ENCODE measurements around the gene APBB3.
"Not testable (repeated sequence)": the region's sequence is repeated elsewhere in the genome, so short reads cannot be mapped to it uniquely, and the experiment has no call there.

Gene APBB3, protein sequence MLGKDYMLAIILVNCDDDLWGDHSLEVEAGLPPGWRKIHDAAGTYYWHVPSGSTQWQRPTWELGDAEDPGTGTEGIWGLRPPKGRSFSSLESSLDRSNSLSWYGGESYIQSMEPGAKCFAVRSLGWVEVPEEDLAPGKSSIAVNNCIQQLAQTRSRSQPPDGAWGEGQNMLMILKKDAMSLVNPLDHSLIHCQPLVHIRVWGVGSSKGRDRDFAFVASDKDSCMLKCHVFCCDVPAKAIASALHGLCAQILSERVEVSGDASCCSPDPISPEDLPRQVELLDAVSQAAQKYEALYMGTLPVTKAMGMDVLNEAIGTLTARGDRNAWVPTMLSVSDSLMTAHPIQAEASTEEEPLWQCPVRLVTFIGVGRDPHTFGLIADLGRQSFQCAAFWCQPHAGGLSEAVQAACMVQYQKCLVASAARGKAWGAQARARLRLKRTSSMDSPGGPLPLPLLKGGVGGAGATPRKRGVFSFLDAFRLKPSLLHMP

DNA sequence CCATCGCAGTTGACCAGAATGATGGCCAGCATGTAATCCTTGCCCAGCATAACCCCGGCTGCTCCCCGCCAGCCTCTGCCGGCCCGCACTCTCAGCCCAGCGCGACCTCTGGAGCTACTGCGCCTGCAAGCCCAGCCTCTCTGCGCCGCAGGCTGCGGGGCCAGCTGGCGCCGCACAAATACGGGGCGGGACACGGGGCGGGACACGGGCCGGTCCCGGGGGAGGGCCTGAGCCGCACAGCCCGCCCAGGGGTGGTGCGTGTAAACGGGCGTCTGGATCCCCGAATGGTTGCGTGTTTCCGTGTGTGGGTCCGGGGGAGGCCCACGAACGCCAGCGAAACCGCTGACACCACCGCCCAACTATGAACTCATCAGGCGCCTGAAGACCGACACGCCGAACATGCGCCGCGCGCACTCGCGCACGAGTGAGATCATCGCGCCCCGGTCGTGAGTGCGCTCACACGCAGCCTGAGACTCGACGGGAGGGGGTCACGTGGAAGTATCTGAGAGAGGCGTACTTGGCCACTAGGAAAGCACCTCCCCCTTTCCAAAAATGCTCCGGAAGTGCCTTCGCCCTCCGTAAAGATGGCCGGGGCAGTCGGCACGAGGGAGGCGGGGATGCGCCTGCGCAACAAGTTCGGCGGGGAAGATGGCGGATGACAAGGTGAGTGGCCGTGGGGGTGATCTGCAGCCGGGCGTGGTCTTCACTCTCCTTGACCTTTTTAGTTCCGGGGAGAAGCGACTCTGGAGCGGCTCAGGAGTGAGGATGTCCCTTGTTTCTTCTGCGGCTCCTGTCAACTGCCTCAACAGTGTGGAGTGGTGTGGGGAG lies at the start of gene APBB3, which contains the start of gene SLC35A4:
Gene APBB3, minus strand, starts transcription at position 403 of the 828 bp plus-strand sequence. Its CDS starts 353 bp downstream, at position 50.
Gene SLC35A4, plus strand, starts transcription at position 633 of the 828 bp plus-strand sequence. CDS start 2,342 bp downstream, outside the sequence.
- Histone ChIP-seq H3K36me3 (ENCODE audit: control insufficient read depth in 2 of 2, insufficient read depth in 2 of 2, low read length in 2 of 2) (peaks cover 22 to 36% of the 10 kb centered on the region in 2 donors), H3K4me1 (ENCODE audit: control insufficient read depth in 2 of 2, insufficient read depth in 2 of 2, low read length in 2 of 2) (peaks cover 23 to 32% of the 10 kb centered on the region in 2 donors), H3K4me3 (ENCODE audit: low read length in 2 of 2) (peak within 1 kb of the TSS; percentile 75 to 99)

DNA sequence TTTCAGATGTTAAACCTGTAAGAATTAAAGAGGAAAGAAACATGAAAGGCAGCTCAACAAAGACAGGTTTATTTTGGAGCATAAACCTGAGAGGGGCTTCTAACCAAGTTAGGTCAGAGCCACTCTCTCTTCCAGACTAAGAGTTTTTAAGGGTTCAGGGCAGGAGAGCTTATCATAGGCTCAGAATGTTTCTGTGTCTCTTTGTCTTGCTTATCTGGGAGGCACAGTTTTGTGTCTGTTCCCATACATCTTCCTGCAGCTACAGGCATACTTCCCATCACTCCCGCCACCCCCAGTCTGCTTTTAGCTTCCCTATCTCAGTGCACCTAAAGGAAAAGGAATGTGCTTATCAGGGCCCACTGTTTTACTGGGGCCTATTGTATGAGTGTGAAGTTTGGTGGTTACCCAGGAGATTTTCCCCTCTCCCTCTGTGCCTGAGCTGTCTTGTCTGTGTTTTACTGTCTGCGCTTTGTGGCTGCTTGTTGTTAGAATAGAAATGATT lies 46.7 kb upstream of the APBB3 start:
- H3K4me1 ChIP-seq (ENCODE audit: control insufficient read depth in 2 of 2, insufficient read depth in 2 of 2, low read length in 2 of 2), result peaks cover 11 to 27% of the 10 kb centered on the region in 2 donors
- H3K36me3 ChIP-seq (ENCODE audit: control insufficient read depth in 2 of 2, insufficient read depth in 2 of 2, low read length in 2 of 2), result no peaks in the 10 kb centered on the region
- no peak overlapping the region for H3K4me3 ChIP-seq (ENCODE audit: low read length in 2 of 2)
- H3K9me3 ChIP-seq (ENCODE audit: control insufficient read depth in 2 of 2, low read length in 2 of 2), result no peaks in the 10 kb centered on the region
- peak overlapping the region; percentile 46 to 49 for H3K27ac ChIP-seq (ENCODE audit: low read depth in 2 of 2, low read length in 2 of 2)
- no peaks in the 10 kb centered on the region for H3K27me3 ChIP-seq (ENCODE audit: control insufficient read depth in 2 of 2, insufficient read depth in 2 of 2, low read length in 2 of 2)
- H3K9ac ChIP-seq (ENCODE audit: low read depth in 1 of 2, low read length in 2 of 2), result no peak overlapping the region

More for the DNA sequence above, at the start of gene APBB3, which contains the start of gene SLC35A4:
- Histone ChIP-seq H3K9ac (ENCODE audit: low read depth in 1 of 2, low read length in 2 of 2) (peak within 1 kb of the TSS; percentile 79 to 91), H3K9me3 (ENCODE audit: control insufficient read depth in 2 of 2, low read length in 2 of 2) (no peaks in the 10 kb centered on the region), H3K27ac (ENCODE audit: low read depth in 2 of 2, low read length in 2 of 2) (peak within 1 kb of the TSS; percentile 93 to 96), H3K27me3 (ENCODE audit: control insufficient read depth in 2 of 2, insufficient read depth in 2 of 2, low read length in 2 of 2) (no peaks in the 10 kb centered on the region)

DNA sequence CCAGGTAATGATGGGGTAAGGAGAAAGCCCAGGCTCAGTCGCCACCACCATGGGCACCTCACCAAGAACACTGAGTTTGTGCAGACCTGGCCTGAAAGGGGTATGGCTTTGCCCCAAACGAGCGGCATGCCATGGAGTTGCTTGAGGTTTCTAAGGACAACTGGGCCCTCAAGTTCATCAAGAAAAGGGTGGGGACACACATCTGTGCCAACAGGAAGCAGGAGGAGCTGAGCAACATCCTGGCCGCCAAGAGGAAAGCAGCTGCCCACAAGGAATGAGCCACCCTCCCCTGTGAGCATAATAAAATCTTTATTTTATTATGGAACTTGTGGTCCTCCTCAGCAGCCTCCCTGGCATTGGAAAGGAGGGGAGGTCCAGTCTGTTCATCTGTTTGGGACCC lies 44.7 kb upstream of the APBB3 start:
- peaks cover 11 to 27% of the 10 kb centered on the region in 2 donors for H3K4me1 ChIP-seq (ENCODE audit: control insufficient read depth in 2 of 2, insufficient read depth in 2 of 2, low read length in 2 of 2)

DNA sequence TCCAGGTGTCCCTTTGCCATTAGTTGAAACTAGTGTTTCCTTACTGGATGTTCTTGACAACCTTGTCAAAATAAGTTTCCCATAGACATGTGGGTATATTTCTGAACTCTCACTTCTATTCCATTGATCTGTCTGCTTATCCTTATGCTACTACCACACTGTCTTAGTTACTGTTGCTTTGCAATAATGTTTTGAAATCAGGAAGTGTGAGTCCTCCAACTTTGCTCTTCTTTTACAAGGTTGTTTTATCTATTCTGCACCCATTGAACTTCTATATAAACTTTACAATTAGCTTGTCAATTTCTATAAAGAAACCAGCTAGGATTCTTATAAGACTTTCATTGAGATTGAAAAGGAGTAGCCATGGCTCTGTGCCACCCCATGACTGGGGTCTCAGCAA lies 44.3 kb upstream of the APBB3 start:
- no peaks in the 10 kb centered on the region for H3K9me3 ChIP-seq (ENCODE audit: control insufficient read depth in 2 of 2, low read length in 2 of 2)
- H3K27me3 ChIP-seq (ENCODE audit: control insufficient read depth in 2 of 2, insufficient read depth in 2 of 2, low read length in 2 of 2), result no peaks in the 10 kb centered on the region
- no peaks in the 10 kb centered on the region for H3K36me3 ChIP-seq (ENCODE audit: control insufficient read depth in 2 of 2, insufficient read depth in 2 of 2, low read length in 2 of 2)
- H3K27ac ChIP-seq (ENCODE audit: low read depth in 2 of 2, low read length in 2 of 2), result peak overlapping the region; percentile 86 to 89
- no peak overlapping the region for H3K4me3 ChIP-seq (ENCODE audit: low read length in 2 of 2)
- H3K4me1 ChIP-seq (ENCODE audit: control insufficient read depth in 2 of 2, insufficient read depth in 2 of 2, low read length in 2 of 2), result peaks cover 11 to 27% of the 10 kb centered on the region in 2 donors
- H3K9ac ChIP-seq (ENCODE audit: low read depth in 1 of 2, low read length in 2 of 2), result no peak overlapping the region

More for the DNA sequence above, 44.7 kb upstream of the APBB3 start:
- Histone ChIP-seq H3K9me3 (ENCODE audit: control insufficient read depth in 2 of 2, low read length in 2 of 2) (no peaks in the 10 kb centered on the region), H3K9ac (ENCODE audit: low read depth in 1 of 2, low read length in 2 of 2) (no peak overlapping the region), H3K27me3 (ENCODE audit: control insufficient read depth in 2 of 2, insufficient read depth in 2 of 2, low read length in 2 of 2) (no peaks in the 10 kb centered on the region), H3K27ac (ENCODE audit: low read depth in 2 of 2, low read length in 2 of 2) (peak overlapping the region; percentile 86 to 89), H3K4me3 (ENCODE audit: low read length in 2 of 2) (no peak overlapping the region), H3K36me3 (ENCODE audit: control insufficient read depth in 2 of 2, insufficient read depth in 2 of 2, low read length in 2 of 2) (no peaks in the 10 kb centered on the region)

DNA sequence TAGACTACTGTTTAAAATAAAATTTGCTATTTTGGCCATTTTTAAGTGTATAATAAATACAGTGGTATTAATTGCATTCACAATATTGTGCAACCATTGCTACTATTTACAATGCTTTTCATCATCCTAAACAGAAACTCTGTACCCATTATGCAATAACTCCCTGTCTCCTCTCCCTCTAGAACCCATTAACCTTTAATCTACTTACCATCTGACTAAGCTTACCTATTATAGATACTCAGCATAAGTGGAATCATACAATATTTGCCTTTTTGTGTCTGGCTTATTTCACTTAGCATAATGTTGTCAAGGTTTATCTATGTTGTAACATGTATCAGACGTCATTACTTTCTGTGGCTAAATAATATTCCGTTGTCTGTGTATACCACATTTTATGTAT lies 42.6 kb upstream of the APBB3 start:
- Histone ChIP-seq H3K27ac (ENCODE audit: low read depth in 2 of 2, low read length in 2 of 2) (no peak overlapping the region), H3K27me3 (ENCODE audit: control insufficient read depth in 2 of 2, insufficient read depth in 2 of 2, low read length in 2 of 2) (no peaks in the 10 kb centered on the region), H3K36me3 (ENCODE audit: control insufficient read depth in 2 of 2, insufficient read depth in 2 of 2, low read length in 2 of 2) (no peaks in the 10 kb centered on the region), H3K9ac (ENCODE audit: low read depth in 1 of 2, low read length in 2 of 2) (no peak overlapping the region), H3K9me3 (ENCODE audit: control insufficient read depth in 2 of 2, low read length in 2 of 2) (no peaks in the 10 kb centered on the region), H3K4me1 (ENCODE audit: control insufficient read depth in 2 of 2, insufficient read depth in 2 of 2, low read length in 2 of 2) (peaks cover 10 to 27% of the 10 kb centered on the region in 2 donors), H3K4me3 (ENCODE audit: low read length in 2 of 2) (no peak overlapping the region)

DNA sequence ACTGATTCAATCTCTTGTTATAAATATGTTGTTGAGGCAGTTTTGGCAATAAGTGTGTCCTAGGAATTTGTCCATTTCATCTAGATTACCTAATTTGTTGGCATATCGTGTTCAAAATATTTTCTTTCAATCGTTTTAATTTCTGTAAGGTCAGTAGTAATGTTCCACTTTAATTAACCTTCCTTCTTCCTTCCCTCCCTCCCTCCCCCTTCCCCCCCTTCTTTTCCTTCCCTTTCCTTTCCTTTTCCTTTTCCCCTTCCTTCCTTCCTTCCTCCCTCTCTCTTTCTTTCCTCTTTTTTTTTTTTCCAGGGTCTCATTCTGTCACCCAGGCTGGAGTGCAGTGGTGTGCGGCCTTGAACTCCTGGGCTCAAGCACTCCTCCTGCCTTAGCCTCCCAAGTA lies 41.5 kb upstream of the APBB3 start:
- H3K27ac ChIP-seq (ENCODE audit: low read depth in 2 of 2, low read length in 2 of 2), result no peak overlapping the region
- no peaks in the 10 kb centered on the region for H3K36me3 ChIP-seq (ENCODE audit: control insufficient read depth in 2 of 2, insufficient read depth in 2 of 2, low read length in 2 of 2)
- H3K4me3 ChIP-seq (ENCODE audit: low read length in 2 of 2), result no peak overlapping the region
- no peak overlapping the region for H3K9ac ChIP-seq (ENCODE audit: low read depth in 1 of 2, low read length in 2 of 2)
- H3K27me3 ChIP-seq (ENCODE audit: control insufficient read depth in 2 of 2, insufficient read depth in 2 of 2, low read length in 2 of 2), result no peaks in the 10 kb centered on the region
- no peaks in the 10 kb centered on the region for H3K9me3 ChIP-seq (ENCODE audit: control insufficient read depth in 2 of 2, low read length in 2 of 2)
- peaks cover 8 to 22% of the 10 kb centered on the region in 2 donors for H3K4me1 ChIP-seq (ENCODE audit: control insufficient read depth in 2 of 2, insufficient read depth in 2 of 2, low read length in 2 of 2)

DNA sequence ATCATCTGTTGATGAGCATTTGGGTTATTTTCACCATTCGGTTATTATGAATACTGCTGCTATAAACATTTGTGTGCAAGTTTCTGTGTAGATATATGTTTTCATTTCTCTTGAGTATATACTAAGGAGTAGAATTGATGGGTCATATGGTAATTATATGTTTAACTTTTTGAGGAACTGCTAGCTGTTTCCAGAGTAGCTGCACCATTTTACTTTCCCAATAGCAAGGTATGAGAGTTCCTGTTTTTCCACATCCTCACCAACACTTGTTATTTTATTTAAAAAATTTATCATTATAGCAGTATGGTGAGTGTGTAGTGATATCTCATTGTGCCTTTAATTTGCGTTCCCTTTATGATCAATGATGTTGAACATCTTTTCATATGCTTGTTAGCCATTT lies 39.3 kb upstream of the APBB3 start:
- no peaks in the 10 kb centered on the region for H3K27me3 ChIP-seq (ENCODE audit: control insufficient read depth in 2 of 2, insufficient read depth in 2 of 2, low read length in 2 of 2)
- H3K4me1 ChIP-seq (ENCODE audit: control insufficient read depth in 2 of 2, insufficient read depth in 2 of 2, low read length in 2 of 2), result peaks cover 0 to 9% of the 10 kb centered on the region in 2 donors
- no peaks in the 10 kb centered on the region for H3K36me3 ChIP-seq (ENCODE audit: control insufficient read depth in 2 of 2, insufficient read depth in 2 of 2, low read length in 2 of 2)
- no peak overlapping the region for H3K4me3 ChIP-seq (ENCODE audit: low read length in 2 of 2)
- H3K9ac ChIP-seq (ENCODE audit: low read depth in 1 of 2, low read length in 2 of 2), result no peak overlapping the region
- H3K27ac ChIP-seq (ENCODE audit: low read depth in 2 of 2, low read length in 2 of 2), result no peak overlapping the region
- no peaks in the 10 kb centered on the region for H3K9me3 ChIP-seq (ENCODE audit: control insufficient read depth in 2 of 2, low read length in 2 of 2)

DNA sequence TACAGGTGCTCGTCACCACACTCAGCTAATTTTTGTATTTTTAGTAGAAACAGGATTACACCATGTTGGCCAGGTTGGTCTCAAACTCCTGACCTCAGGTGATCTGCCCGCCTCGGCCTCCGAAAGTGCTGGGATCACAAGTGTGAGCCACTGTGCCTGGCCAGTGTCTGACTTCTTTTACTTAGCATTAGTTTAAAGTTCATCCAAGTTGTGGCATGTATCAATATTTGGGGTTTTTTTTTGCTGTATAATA lies 39.0 kb upstream of the APBB3 start:
- not testable (repeated sequence) for H3K4me3 ChIP-seq (ENCODE audit: low read length in 2 of 2)

DNA sequence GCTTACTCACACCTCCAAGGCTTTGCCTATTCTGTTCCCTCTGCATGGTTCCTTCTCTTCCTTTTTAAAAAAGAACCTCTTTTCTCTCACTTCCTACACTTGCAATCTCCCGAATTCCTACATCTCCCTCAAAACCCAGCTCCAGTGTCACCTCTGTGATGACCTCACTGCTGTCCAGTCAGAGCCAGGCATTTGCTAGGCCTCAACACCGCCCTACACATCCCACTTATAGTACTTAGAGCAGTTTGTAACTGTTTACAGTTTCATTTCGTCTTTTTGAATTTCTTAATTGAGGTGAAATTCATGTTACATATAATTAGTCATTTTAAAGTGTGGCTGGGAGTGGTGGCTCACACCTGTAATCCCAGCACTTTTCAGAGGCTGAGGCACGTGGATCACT lies 37.7 kb upstream of the APBB3 start:
- peaks cover 0 to 3% of the 10 kb centered on the region in 2 donors for H3K4me1 ChIP-seq (ENCODE audit: control insufficient read depth in 2 of 2, insufficient read depth in 2 of 2, low read length in 2 of 2)
- no peaks in the 10 kb centered on the region for H3K36me3 ChIP-seq (ENCODE audit: control insufficient read depth in 2 of 2, insufficient read depth in 2 of 2, low read length in 2 of 2)
- peak overlapping the region in 1 of 2 donors; percentile 9 for H3K27ac ChIP-seq (ENCODE audit: low read depth in 2 of 2, low read length in 2 of 2)
- H3K4me3 ChIP-seq (ENCODE audit: low read length in 2 of 2), result no peak overlapping the region
- H3K9ac ChIP-seq (ENCODE audit: low read depth in 1 of 2, low read length in 2 of 2), result no peak overlapping the region
- H3K9me3 ChIP-seq (ENCODE audit: control insufficient read depth in 2 of 2, low read length in 2 of 2), result no peaks in the 10 kb centered on the region
- no peaks in the 10 kb centered on the region for H3K27me3 ChIP-seq (ENCODE audit: control insufficient read depth in 2 of 2, insufficient read depth in 2 of 2, low read length in 2 of 2)

More for the DNA sequence above, 39.0 kb upstream of the APBB3 start:
- not testable (repeated sequence) for H3K9me3 ChIP-seq (ENCODE audit: control insufficient read depth in 2 of 2, low read length in 2 of 2); H3K9ac ChIP-seq (ENCODE audit: low read depth in 1 of 2, low read length in 2 of 2); H3K4me1 ChIP-seq (ENCODE audit: control insufficient read depth in 2 of 2, insufficient read depth in 2 of 2, low read length in 2 of 2); H3K36me3 ChIP-seq (ENCODE audit: control insufficient read depth in 2 of 2, insufficient read depth in 2 of 2, low read length in 2 of 2); H3K27ac ChIP-seq (ENCODE audit: low read depth in 2 of 2, low read length in 2 of 2); H3K27me3 ChIP-seq (ENCODE audit: control insufficient read depth in 2 of 2, insufficient read depth in 2 of 2, low read length in 2 of 2)

DNA sequence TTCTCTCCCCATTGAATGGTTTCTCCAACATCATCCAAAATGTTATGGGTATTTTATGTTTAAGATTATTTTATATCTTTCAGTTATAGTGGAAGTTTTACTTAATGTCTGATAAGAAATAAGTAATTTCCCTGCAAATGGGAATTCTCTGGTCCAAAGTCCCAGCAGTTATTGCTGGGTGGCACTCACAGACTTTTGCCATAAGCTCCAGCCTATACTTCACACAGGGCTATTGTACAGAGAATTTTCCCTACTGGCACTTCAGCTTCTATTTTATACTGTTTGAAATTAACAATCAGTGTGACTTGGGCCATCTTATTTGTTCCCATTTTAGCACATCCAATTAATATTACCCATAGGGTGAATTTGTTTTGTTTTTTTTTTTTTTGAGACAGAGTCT lies 35.7 kb upstream of the APBB3 start:
- Histone ChIP-seq H3K27ac (ENCODE audit: low read depth in 2 of 2, low read length in 2 of 2) (peak overlapping the region in 1 of 2 donors; percentile 14), H3K4me1 (ENCODE audit: control insufficient read depth in 2 of 2, insufficient read depth in 2 of 2, low read length in 2 of 2) (peaks cover 3 to 11% of the 10 kb centered on the region in 2 donors), H3K27me3 (ENCODE audit: control insufficient read depth in 2 of 2, insufficient read depth in 2 of 2, low read length in 2 of 2) (no peaks in the 10 kb centered on the region), H3K9me3 (ENCODE audit: control insufficient read depth in 2 of 2, low read length in 2 of 2) (no peaks in the 10 kb centered on the region), H3K36me3 (ENCODE audit: control insufficient read depth in 2 of 2, insufficient read depth in 2 of 2, low read length in 2 of 2) (no peaks in the 10 kb centered on the region), H3K9ac (ENCODE audit: low read depth in 1 of 2, low read length in 2 of 2) (no peak overlapping the region), H3K4me3 (ENCODE audit: low read length in 2 of 2) (no peak overlapping the region)

Data from mucosa of rectum (tissue), 2 donors.